IPS-20b (cell line): ENCODE measurements around the gene RNF220.
"Not testable (repeated sequence)": the region's sequence is repeated elsewhere in the genome, so short reads cannot be mapped to it uniquely, and the experiment has no call there.

Experiments used
- H3K27ac ChIP-seq: one replicate; pipeline ENCODE4 v1.5.1; 2013; ENCODE audit warnings: low read length
- H3K27me3 ChIP-seq: 2 replicates; pipeline ENCODE4 v1.6.1; 2013; ENCODE audit warnings: mild to moderate bottlenecking, low read length, inconsistent platforms; ENCODE audit not compliant: insufficient read depth
- H3K36me3 ChIP-seq: 2 replicates; pipeline ENCODE4 v1.6.1; 2013; ENCODE audit warnings: low read depth, mild to moderate bottlenecking, inconsistent platforms, low read length, moderate library complexity; ENCODE audit not compliant: insufficient read depth
- H3K4me1 ChIP-seq: 2 replicates; pipeline ENCODE4 v1.6.1; 2013; ENCODE audit warnings: mild to moderate bottlenecking, control low read depth, inconsistent platforms, low read length, moderate library complexity; ENCODE audit not compliant: insufficient read depth
- H3K4me3 ChIP-seq: 2 replicates; pipeline ENCODE4 v1.5.1; 2013; ENCODE audit warnings: mild to moderate bottlenecking, low read length, inconsistent platforms
- H3K9ac ChIP-seq: 2 replicates; pipeline ENCODE4 v1.6.1; 2013; ENCODE audit warnings: low read depth, mild to moderate bottlenecking, inconsistent platforms, low read length, moderate library complexity
- H3K9me3 ChIP-seq: 2 replicates; pipeline ENCODE4 v1.6.1; 2013; ENCODE audit warnings: mild to moderate bottlenecking, low read depth, low read length, inconsistent platforms; ENCODE audit not compliant: insufficient read depth

The RNF220 gene

DNA sequence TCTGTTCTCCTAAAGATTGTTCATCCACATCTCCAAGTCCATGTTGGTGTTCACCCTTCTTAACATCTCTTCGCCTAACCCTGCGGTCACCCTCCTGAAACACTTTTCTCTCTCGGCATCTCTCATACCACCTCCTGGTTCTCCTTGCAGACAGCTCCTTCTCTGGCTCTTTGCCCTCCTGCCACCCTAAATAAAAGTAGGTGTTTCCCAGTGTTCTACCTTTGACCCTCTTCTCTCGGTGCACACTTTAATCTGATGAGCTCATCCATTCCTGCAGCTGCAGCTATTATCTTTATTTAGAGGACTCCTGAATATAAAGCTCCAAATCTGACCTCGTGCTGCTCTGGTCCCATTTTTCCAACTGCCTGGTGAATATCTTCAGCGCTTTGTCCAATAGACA is 142.3 kb downstream of the RNF220 start:
- Histone ChIP-seq H3K9ac (no peak overlapping the region), H3K36me3 (no peaks in the 10 kb centered on the region), H3K9me3 (no peaks in the 10 kb centered on the region), H3K4me3 (no peak overlapping the region), H3K27me3 (peaks cover 80% of the 10 kb centered on the region), H3K27ac (no peak overlapping the region), H3K4me1 (peaks cover 29% of the 10 kb centered on the region; the same call in 1 of the 2 replicates)

DNA sequence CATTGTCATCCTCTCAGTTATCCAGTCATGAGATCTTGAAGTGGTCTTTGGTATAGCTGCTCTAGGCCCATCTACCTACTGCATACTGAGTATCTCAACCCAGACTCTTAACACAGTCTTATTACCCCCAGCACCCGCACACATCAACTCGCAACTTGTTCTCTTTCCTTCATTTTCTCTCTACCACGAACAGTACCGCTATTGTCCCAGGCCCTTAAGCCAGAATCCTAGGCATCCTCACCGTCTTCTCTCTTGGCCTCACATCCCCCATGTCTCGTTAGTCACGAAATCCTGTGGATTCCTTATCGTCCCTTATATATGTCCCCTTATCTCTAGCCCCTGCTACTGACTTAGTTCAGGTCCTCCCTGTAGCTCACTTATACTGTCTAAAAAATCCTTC is 142.8 kb downstream of the RNF220 start:
- Histone ChIP-seq H3K27ac (no peak overlapping the region), H3K36me3 (no peaks in the 10 kb centered on the region), H3K4me1 (peaks cover 25% of the 10 kb centered on the region; the same call in 1 of the 2 replicates), H3K9me3 (no peaks in the 10 kb centered on the region), H3K27me3 (peaks cover 78% of the 10 kb centered on the region), H3K4me3 (no peak overlapping the region), H3K9ac (no peak overlapping the region)

DNA sequence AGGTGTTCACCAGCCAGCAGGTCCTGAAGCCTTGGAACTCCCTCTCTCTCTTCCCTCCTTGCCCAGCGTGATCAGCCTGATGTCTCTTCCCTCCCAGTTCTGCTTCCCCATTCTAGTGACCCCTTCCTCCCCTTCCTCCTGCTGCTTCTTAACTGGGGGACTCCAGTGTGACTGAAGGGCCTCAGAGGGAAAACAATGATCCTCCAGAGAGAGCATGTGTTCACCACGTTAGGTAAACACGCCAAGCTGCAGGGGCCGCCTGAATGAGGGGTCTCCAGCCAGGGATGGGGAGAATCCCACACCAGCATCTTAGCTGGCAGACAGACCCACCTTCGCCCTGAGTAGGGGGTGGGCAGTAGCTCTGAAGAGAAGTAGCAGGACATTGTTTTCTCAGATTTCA is 144.5 kb downstream of the RNF220 start:
- H3K9ac ChIP-seq = no peak overlapping the region
- no peaks in the 10 kb centered on the region for H3K9me3 ChIP-seq
- H3K27ac ChIP-seq = no peak overlapping the region
- H3K4me1 ChIP-seq = peaks cover 16% of the 10 kb centered on the region; the same call in 1 of the 2 replicates
- H3K4me3 ChIP-seq = no peak overlapping the region
- peaks cover 73% of the 10 kb centered on the region for H3K27me3 ChIP-seq
- H3K36me3 ChIP-seq = no peaks in the 10 kb centered on the region

- Histone ChIP-seq H3K9me3 (no peaks in the 10 kb centered on the region), H3K4me3 (no peak overlapping the region), H3K9ac (no peak overlapping the region), H3K36me3 (no peaks in the 10 kb centered on the region), H3K4me1 (peaks cover 9% of the 10 kb centered on the region), H3K27me3 (peaks cover 48% of the 10 kb centered on the region), H3K27ac (no peak overlapping the region)
Observed at GRCh38 chr1:44553127-44553758, 148.2 kb downstream of the RNF220 start.

DNA sequence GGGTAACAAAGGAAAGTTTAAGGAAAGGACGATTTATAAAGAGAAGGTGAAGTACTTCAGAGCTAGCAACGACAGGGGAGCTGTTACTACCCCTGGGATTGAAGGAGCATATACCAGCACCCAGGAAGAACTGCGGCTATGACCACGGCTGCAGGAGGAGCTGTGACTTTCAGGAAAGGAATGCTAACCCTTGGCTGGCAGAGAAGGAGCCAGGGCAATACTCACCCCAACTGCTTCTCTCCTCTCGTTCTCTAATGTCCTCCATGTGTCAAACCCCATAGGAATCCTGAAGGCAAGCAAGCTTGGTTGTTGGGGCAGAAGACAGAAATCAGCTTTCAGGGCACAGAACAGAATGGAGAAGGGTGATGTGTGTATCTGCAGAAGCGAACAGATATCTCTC is 148.7 kb downstream of the RNF220 start:
- Histone ChIP-seq H3K9ac (no peak overlapping the region), H3K27ac (no peak overlapping the region), H3K4me1 (peaks cover 10% of the 10 kb centered on the region), H3K36me3 (no peaks in the 10 kb centered on the region), H3K9me3 (no peaks in the 10 kb centered on the region), H3K27me3 (peaks cover 48% of the 10 kb centered on the region), H3K4me3 (no peak overlapping the region)

DNA sequence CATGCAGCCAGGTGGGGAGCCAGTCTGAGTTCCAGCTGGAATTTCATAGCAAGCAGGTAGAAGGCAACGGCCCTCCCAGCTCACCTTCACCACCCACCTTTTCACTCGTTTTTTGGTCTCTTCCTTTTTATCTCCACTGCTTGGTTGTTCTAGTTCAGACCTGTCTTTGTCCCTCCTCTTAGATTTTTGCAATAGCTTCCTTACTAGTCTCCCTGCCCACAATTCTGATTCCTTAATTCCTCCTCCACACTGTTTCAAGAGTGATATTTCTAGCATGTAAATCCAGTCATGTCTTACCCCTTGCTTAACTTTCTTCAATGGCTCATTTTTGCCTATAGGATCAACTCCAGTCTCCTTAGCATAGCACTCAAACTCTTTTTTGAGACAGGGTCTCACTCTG is 149.7 kb downstream of the RNF220 start:
- Histone ChIP-seq H3K4me1 (peaks cover 10% of the 10 kb centered on the region), H3K36me3 (no peaks in the 10 kb centered on the region), H3K27ac (no peak overlapping the region), H3K27me3 (peaks cover 47% of the 10 kb centered on the region), H3K4me3 (no peak overlapping the region), H3K9me3 (no peaks in the 10 kb centered on the region), H3K9ac (no peak overlapping the region)

DNA sequence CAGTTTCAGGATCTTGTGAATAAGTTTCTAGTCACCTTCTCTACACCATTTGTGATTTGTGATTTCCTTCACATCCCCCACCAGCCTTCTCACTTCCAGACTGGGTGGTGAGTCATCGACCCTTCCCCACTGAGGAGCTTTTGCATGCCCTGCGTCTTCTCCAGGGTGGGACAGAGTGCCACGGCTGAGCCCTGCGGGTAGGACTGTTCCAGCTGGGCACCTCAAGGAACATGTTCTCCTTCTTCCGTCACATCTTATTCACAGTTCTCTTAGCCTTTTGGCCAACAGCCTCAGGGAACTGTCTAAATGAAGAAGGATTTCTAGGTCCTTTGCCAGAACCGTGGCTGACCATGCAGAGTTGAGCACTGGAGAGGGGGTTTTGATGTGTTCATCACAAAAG is 152.7 kb downstream of the RNF220 start:
- Histone ChIP-seq H3K4me1 (peaks cover 10% of the 10 kb centered on the region), H3K27me3 (peaks cover 49% of the 10 kb centered on the region), H3K36me3 (no peaks in the 10 kb centered on the region), H3K9ac (no peak overlapping the region), H3K27ac (no peak overlapping the region), H3K4me3 (no peak overlapping the region), H3K9me3 (no peaks in the 10 kb centered on the region)

DNA sequence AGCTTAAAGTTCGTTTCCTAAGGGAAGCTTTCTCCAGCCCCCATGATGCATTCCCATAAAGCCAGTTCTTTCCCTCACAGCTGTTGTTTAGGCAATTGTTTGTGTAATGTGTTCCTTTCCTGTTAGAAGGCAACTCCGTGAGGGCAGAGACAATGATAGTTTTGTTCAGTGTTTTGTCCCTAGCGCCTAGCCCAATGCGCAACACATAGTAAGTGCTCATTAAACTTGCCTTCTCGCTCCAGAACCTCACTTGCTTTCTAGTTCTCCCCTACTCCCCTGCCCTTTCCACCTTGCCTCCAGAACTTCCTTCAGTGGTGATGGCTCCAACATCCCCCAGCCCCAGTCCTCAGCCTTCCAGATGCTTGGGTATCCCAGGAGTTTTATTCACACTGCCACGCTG is 153.8 kb downstream of the RNF220 start:
- Histone ChIP-seq H3K4me3 (no peak overlapping the region), H3K9ac (no peak overlapping the region), H3K27me3 (peaks cover 59% of the 10 kb centered on the region), H3K4me1 (peaks cover 10% of the 10 kb centered on the region), H3K27ac (no peak overlapping the region), H3K36me3 (no peaks in the 10 kb centered on the region), H3K9me3 (no peaks in the 10 kb centered on the region)

- H3K9ac ChIP-seq = no peak overlapping the region
- no peak overlapping the region for H3K27ac ChIP-seq
- no peaks in the 10 kb centered on the region for H3K36me3 ChIP-seq
- no peak overlapping the region for H3K4me3 ChIP-seq
- peaks cover 59% of the 10 kb centered on the region for H3K27me3 ChIP-seq
- H3K9me3 ChIP-seq = no peaks in the 10 kb centered on the region
- H3K4me1 ChIP-seq = peaks cover 10% of the 10 kb centered on the region
Observed at GRCh38 chr1:44559330-44559729, 154.3 kb downstream of the RNF220 start.

DNA sequence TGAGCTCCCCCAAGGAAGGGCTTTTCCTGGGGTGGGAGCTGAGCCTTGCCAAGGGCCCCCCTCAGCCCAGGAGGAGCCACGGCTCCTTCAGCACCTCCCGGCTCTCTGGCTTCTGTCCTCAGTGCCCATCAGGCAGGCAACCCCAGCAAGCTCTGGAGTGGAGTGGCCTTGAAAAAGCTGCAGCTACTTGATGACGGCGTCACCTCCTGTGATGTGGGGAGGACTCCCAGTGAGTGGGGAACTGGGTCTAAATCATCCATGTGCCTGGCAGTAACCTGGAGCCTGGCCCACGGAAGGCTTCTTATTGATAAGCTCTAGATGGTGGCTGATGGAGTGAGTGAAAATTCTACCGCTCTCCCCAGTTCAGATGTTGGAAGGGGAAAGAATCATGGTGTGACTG is 154.9 kb downstream of the RNF220 start:
- Histone ChIP-seq H3K36me3 (no peaks in the 10 kb centered on the region), H3K4me1 (peaks cover 10% of the 10 kb centered on the region), H3K9ac (no peak overlapping the region), H3K27me3 (peaks cover 61% of the 10 kb centered on the region), H3K27ac (no peak overlapping the region), H3K9me3 (no peaks in the 10 kb centered on the region), H3K4me3 (no peak overlapping the region)

- H3K9ac ChIP-seq, H3K27ac ChIP-seq, H3K36me3 ChIP-seq, H3K4me3 ChIP-seq, H3K9me3 ChIP-seq: not testable (repeated sequence)
- Histone ChIP-seq H3K27me3 (peaks cover 69% of the 10 kb centered on the region), H3K4me1 (peaks cover 15% of the 10 kb centered on the region)
Observed at GRCh38 chr1:44560696-44561095, 155.6 kb downstream of the RNF220 start.

DNA sequence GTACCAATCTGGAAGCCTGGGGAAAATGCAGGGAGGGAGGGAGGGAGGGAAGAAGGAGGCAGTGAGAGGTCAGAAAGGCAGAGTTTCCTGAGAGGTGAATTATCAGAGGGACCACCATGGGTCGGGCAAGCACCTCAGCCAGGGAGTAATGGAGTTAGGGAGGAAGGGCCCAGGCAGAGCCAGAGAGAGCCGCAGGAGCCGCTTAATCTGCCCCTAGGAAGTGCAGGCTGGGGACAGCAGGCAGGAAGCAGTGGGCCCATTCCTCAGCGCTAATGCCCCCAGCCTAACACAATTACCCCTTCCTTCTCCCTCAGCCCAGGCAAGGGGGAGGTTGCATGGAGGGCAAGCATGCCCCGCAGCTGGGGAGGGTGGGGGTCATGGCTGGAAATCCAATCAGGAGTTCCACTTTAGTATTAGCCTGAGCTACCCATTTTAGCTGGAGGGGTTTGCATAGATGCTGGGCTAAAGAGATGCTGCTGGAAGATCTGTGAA is 160.2 kb downstream of the RNF220 start:
- H3K4me3 ChIP-seq = no peak overlapping the region
- H3K27me3 ChIP-seq = peaks cover 80% of the 10 kb centered on the region
- no peak overlapping the region for H3K27ac ChIP-seq
- H3K4me1 ChIP-seq = peaks cover 5% of the 10 kb centered on the region; the same call in 1 of the 2 replicates
- H3K9me3 ChIP-seq = no peaks in the 10 kb centered on the region
- H3K36me3 ChIP-seq = no peaks in the 10 kb centered on the region
- no peak overlapping the region for H3K9ac ChIP-seq
